ENCODE data around the gene LMO1.

DNA sequence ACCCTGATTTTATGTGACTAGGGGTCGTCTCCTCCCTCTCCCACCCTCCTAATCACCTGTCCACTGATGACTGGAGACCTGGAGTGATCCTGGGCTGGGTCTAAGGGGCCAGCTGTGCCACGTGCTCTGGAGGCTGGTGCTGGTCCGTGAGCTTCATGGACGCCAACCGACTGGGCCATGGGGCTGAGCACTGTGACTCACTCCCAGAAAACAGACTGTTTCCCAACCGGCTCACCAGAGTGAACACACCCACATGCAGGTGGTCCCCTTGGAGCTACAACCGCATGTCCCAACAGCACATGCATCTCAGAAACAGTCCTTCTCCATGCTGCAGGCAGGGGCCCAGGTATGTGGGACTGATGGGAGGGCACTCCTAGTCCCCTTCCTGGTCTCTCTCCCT lies 14.0 kb upstream of the LMO1 start:
- TF ChIP-seq, protein P1, sequence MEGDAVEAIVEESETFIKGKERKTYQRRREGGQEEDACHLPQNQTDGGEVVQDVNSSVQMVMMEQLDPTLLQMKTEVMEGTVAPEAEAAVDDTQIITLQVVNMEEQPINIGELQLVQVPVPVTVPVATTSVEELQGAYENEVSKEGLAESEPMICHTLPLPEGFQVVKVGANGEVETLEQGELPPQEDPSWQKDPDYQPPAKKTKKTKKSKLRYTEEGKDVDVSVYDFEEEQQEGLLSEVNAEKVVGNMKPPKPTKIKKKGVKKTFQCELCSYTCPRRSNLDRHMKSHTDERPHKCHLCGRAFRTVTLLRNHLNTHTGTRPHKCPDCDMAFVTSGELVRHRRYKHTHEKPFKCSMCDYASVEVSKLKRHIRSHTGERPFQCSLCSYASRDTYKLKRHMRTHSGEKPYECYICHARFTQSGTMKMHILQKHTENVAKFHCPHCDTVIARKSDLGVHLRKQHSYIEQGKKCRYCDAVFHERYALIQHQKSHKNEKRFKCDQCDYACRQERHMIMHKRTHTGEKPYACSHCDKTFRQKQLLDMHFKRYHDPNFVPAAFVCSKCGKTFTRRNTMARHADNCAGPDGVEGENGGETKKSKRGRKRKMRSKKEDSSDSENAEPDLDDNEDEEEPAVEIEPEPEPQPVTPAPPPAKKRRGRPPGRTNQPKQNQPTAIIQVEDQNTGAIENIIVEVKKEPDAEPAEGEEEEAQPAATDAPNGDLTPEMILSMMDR (IDR thresholded peaks at IDR 0.05), result no peak
- TF ChIP-seq, protein P2, sequence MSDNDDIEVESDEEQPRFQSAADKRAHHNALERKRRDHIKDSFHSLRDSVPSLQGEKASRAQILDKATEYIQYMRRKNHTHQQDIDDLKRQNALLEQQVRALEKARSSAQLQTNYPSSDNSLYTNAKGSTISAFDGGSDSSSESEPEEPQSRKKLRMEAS (IDR thresholded peaks at IDR 0.05; ENCODE audit: low read depth), result no peak
- TF ChIP-seq, protein P3, sequence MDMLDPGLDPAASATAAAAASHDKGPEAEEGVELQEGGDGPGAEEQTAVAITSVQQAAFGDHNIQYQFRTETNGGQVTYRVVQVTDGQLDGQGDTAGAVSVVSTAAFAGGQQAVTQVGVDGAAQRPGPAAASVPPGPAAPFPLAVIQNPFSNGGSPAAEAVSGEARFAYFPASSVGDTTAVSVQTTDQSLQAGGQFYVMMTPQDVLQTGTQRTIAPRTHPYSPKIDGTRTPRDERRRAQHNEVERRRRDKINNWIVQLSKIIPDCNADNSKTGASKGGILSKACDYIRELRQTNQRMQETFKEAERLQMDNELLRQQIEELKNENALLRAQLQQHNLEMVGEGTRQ (IDR thresholded peaks at IDR 0.05; ENCODE audit: borderline replicate concordance, low read depth, low read length), result no peak
- TF ChIP-seq EP300 (IDR thresholded peaks at IDR 0.05; ENCODE audit: borderline replicate concordance in 1 of 2, low read depth in 1 of 2, low read length in 1 of 2), result no peak
- TF ChIP-seq NRF1 (IDR thresholded peaks at IDR 0.05; ENCODE audit: low read depth, low read length), result no peak
- no peak for TF ChIP-seq TAF1 (IDR thresholded peaks at IDR 0.05; ENCODE audit: borderline replicate concordance, low read depth, low read length)
- TF ChIP-seq FOXJ3 (CRISPR knock-in tag; IDR thresholded peaks at IDR 0.05), result no peak
- TF ChIP-seq, protein P4, sequence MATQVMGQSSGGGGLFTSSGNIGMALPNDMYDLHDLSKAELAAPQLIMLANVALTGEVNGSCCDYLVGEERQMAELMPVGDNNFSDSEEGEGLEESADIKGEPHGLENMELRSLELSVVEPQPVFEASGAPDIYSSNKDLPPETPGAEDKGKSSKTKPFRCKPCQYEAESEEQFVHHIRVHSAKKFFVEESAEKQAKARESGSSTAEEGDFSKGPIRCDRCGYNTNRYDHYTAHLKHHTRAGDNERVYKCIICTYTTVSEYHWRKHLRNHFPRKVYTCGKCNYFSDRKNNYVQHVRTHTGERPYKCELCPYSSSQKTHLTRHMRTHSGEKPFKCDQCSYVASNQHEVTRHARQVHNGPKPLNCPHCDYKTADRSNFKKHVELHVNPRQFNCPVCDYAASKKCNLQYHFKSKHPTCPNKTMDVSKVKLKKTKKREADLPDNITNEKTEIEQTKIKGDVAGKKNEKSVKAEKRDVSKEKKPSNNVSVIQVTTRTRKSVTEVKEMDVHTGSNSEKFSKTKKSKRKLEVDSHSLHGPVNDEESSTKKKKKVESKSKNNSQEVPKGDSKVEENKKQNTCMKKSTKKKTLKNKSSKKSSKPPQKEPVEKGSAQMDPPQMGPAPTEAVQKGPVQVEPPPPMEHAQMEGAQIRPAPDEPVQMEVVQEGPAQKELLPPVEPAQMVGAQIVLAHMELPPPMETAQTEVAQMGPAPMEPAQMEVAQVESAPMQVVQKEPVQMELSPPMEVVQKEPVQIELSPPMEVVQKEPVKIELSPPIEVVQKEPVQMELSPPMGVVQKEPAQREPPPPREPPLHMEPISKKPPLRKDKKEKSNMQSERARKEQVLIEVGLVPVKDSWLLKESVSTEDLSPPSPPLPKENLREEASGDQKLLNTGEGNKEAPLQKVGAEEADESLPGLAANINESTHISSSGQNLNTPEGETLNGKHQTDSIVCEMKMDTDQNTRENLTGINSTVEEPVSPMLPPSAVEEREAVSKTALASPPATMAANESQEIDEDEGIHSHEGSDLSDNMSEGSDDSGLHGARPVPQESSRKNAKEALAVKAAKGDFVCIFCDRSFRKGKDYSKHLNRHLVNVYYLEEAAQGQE (IDR thresholded peaks at IDR 0.05; ENCODE audit: low read depth, low read length), result no peak
- TF ChIP-seq GABPA (IDR thresholded peaks at IDR 0.05; ENCODE audit: low read depth), result no peak
